ENCODE measurements around the gene SRPRB.

DNA sequence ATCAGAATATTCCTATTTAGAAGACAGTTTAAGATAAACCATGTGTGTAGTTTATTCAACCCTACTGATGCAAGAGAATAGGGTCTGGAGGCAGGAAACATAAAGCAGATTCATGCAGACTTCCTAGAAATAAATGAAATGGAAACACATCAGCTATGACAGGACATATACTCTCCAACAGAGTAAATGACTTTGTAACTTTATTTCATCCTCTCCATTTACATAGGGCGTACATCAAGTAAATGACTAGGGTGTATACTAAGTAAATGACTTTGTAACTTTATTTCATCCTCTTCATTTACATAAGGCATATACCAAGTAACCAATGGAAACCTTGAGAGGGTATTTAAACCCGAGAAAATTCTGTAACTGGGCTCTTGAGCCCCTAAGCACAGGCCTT is 17.6 kb upstream of the SRPRB start:
- TF ChIP-seq, protein P1, sequence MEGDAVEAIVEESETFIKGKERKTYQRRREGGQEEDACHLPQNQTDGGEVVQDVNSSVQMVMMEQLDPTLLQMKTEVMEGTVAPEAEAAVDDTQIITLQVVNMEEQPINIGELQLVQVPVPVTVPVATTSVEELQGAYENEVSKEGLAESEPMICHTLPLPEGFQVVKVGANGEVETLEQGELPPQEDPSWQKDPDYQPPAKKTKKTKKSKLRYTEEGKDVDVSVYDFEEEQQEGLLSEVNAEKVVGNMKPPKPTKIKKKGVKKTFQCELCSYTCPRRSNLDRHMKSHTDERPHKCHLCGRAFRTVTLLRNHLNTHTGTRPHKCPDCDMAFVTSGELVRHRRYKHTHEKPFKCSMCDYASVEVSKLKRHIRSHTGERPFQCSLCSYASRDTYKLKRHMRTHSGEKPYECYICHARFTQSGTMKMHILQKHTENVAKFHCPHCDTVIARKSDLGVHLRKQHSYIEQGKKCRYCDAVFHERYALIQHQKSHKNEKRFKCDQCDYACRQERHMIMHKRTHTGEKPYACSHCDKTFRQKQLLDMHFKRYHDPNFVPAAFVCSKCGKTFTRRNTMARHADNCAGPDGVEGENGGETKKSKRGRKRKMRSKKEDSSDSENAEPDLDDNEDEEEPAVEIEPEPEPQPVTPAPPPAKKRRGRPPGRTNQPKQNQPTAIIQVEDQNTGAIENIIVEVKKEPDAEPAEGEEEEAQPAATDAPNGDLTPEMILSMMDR (IDR thresholded peaks at IDR 0.05), result no peak
- TF ChIP-seq, protein P2, sequence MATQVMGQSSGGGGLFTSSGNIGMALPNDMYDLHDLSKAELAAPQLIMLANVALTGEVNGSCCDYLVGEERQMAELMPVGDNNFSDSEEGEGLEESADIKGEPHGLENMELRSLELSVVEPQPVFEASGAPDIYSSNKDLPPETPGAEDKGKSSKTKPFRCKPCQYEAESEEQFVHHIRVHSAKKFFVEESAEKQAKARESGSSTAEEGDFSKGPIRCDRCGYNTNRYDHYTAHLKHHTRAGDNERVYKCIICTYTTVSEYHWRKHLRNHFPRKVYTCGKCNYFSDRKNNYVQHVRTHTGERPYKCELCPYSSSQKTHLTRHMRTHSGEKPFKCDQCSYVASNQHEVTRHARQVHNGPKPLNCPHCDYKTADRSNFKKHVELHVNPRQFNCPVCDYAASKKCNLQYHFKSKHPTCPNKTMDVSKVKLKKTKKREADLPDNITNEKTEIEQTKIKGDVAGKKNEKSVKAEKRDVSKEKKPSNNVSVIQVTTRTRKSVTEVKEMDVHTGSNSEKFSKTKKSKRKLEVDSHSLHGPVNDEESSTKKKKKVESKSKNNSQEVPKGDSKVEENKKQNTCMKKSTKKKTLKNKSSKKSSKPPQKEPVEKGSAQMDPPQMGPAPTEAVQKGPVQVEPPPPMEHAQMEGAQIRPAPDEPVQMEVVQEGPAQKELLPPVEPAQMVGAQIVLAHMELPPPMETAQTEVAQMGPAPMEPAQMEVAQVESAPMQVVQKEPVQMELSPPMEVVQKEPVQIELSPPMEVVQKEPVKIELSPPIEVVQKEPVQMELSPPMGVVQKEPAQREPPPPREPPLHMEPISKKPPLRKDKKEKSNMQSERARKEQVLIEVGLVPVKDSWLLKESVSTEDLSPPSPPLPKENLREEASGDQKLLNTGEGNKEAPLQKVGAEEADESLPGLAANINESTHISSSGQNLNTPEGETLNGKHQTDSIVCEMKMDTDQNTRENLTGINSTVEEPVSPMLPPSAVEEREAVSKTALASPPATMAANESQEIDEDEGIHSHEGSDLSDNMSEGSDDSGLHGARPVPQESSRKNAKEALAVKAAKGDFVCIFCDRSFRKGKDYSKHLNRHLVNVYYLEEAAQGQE (IDR thresholded peaks at IDR 0.05; ENCODE audit: insufficient read depth in 1 of 2, low read depth in 2 of 2, low read length in 1 of 2), result no peak
- TF ChIP-seq POLR2AphosphoS5 (IDR thresholded peaks at IDR 0.05; ENCODE audit: low read depth, low read length), result no peak
- no peak for TF ChIP-seq TCF7L2 (IDR thresholded peaks at IDR 0.05; ENCODE audit: low read depth, low read length)
- no peak for TF ChIP-seq SIN3A (IDR thresholded peaks at IDR 0.05; ENCODE audit: borderline replicate concordance, insufficient read depth, low read depth, low read length)

All from Panc1 (cell line).